ENCODE measurements around the gene HM13. TPM values are rescaled to one million over a fixed set of nuclear protein-coding genes. Genes with fewer than 3 reads are reported as not detected.
"Not testable (repeated sequence)": the region's sequence is repeated elsewhere in the genome, so short reads cannot be mapped to it uniquely, and the experiment has no call there.

Gene HM13
- 27.8 TPM for total RNA-seq

GRCh38 chr20:31514154-31515071 is at the start of gene HM13:
Gene HM13, plus strand, starts transcription at chr20:31514442. Its CDS starts 110 bp downstream, at chr20:31514552.
- peak; percentile 76 for DNase-seq

- not testable (repeated sequence) for DNase-seq
These were observed 43.3 kb upstream of the HM13 start for GRCh38 chr20:31470946-31471345.

GRCh38 chr20:31472395-31473330 is 41.6 kb upstream of the HM13 start:
- DNase-seq, result no peak

- no peak for DNase-seq
These were observed 40.7 kb upstream of the HM13 start for GRCh38 chr20:31473331-31474096.

- no peak for DNase-seq
These were observed 40.2 kb upstream of the HM13 start for GRCh38 chr20:31474097-31474436.

GRCh38 chr20:31474758-31475427 is 39.3 kb upstream of the HM13 start, which contains the start of the genes DEFB124 and REM1:
Gene DEFB124, minus strand, starts transcription at chr20:31475127. Its CDS starts 2,114 bp downstream, at chr20:31473013.
Gene REM1, plus strand, starts transcription at chr20:31475288. Its CDS starts 1,158 bp downstream, at chr20:31476446.
- DNase-seq, result no peak

GRCh38 chr20:31475472-31476293 is 38.6 kb upstream of the HM13 start:
- DNase-seq, result no peak

- DNase-seq, result no peak
These were observed 38.0 kb upstream of the HM13 start for GRCh38 chr20:31476294-31476585.

GRCh38 chr20:31476643-31477215 is 37.5 kb upstream of the HM13 start:
- no peak for DNase-seq

- DNase-seq, result no peak
These were observed 30.2 kb upstream of the HM13 start for GRCh38 chr20:31484001-31484400.

- DNase-seq, result no peak
These were observed 28.5 kb upstream of the HM13 start for GRCh38 chr20:31485450-31486339.

- DNase-seq, result no peak
These were observed 26.1 kb upstream of the HM13 start for GRCh38 chr20:31488115-31488514.

GRCh38 chr20:31489152-31489551 is 25.1 kb upstream of the HM13 start:
- DNase-seq, result no peak

GRCh38 chr20:31490752-31491151 is 23.5 kb upstream of the HM13 start:
- DNase-seq, result no peak

GRCh38 chr20:31494131-31494530 is 20.1 kb upstream of the HM13 start:
- DNase-seq, result no peak

- no peak for DNase-seq
These were observed 17.4 kb upstream of the HM13 start for GRCh38 chr20:31496761-31497295.

- no peak for DNase-seq
These were observed 16.3 kb upstream of the HM13 start for GRCh38 chr20:31497838-31498540.

GRCh38 chr20:31500527-31500926 is 13.7 kb upstream of the HM13 start:
- no peak for DNase-seq

All from occipital lobe (tissue), 2 donors.